NCI-H1436 (cell line): Measurements from ENCODE around the gene CELSR1.

Experiments
- DNase-seq: peaks from one replicate; lab custom pipeline; 2025; lab: John Stamatoyannopoulos, UW

The CELSR1 gene, protein sequence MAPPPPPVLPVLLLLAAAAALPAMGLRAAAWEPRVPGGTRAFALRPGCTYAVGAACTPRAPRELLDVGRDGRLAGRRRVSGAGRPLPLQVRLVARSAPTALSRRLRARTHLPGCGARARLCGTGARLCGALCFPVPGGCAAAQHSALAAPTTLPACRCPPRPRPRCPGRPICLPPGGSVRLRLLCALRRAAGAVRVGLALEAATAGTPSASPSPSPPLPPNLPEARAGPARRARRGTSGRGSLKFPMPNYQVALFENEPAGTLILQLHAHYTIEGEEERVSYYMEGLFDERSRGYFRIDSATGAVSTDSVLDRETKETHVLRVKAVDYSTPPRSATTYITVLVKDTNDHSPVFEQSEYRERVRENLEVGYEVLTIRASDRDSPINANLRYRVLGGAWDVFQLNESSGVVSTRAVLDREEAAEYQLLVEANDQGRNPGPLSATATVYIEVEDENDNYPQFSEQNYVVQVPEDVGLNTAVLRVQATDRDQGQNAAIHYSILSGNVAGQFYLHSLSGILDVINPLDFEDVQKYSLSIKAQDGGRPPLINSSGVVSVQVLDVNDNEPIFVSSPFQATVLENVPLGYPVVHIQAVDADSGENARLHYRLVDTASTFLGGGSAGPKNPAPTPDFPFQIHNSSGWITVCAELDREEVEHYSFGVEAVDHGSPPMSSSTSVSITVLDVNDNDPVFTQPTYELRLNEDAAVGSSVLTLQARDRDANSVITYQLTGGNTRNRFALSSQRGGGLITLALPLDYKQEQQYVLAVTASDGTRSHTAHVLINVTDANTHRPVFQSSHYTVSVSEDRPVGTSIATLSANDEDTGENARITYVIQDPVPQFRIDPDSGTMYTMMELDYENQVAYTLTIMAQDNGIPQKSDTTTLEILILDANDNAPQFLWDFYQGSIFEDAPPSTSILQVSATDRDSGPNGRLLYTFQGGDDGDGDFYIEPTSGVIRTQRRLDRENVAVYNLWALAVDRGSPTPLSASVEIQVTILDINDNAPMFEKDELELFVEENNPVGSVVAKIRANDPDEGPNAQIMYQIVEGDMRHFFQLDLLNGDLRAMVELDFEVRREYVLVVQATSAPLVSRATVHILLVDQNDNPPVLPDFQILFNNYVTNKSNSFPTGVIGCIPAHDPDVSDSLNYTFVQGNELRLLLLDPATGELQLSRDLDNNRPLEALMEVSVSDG (N-terminal part only)

GRCh38 chr22:46537225-46537945 lies at the start of gene CELSR1:
Gene CELSR1, minus strand, starts transcription at chr22:46537620. Its CDS starts 450 bp downstream, at chr22:46537170.
- peak; percentile 28 for DNase-seq

- DNase-seq: no peak
Observed at GRCh38 chr22:46587061-46587460, 49.6 kb upstream of the CELSR1 start.

GRCh38 chr22:46586531-46587011 lies 49.2 kb upstream of the CELSR1 start:
- no peak for DNase-seq

- no peak for DNase-seq
Observed at GRCh38 chr22:46586123-46586519, 48.7 kb upstream of the CELSR1 start.

- DNase-seq: no peak
Observed at GRCh38 chr22:46585340-46586122, 48.1 kb upstream of the CELSR1 start.

DNA sequence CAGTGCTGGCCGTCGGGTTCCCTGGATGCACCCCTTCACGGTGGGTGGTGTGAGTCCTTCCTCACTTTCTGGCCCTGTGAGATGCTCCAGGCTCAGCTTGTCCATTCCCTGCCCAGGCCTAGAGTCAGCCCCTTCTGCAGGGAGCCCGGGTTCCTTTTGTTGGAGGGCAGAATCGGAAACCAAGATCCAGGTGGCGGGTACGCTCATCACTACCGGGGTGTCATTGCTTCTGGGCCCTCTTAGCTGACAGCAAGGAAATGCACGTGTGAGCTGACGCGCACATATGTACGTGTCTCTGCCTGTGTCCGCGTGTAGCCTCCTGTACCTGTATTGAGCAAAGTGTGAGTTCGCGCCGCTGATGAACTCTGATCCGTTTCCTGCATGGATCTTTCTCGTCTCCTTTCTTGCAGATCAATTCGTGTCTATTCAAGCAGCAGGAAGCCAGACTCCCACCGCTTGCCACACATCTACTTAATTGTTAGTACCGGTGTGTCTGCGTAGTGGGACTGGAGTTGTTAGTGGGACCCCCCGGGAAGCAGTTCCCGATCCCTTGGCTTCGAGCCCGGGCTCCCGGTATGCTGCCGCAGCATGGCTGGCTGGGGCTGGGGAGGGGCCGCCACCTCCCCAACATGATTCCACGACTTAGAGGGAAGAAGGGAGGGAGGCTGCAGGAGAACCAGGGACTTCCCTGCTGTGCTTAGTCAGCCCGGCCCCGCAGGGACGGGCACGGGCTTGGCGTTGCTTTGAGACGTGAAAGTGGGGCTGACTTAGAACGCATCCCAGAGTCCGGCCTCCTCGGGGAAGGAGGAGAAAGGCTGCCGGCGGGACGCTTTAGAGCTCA lies 46.9 kb upstream of the CELSR1 start:
- no peak for DNase-seq

DNA sequence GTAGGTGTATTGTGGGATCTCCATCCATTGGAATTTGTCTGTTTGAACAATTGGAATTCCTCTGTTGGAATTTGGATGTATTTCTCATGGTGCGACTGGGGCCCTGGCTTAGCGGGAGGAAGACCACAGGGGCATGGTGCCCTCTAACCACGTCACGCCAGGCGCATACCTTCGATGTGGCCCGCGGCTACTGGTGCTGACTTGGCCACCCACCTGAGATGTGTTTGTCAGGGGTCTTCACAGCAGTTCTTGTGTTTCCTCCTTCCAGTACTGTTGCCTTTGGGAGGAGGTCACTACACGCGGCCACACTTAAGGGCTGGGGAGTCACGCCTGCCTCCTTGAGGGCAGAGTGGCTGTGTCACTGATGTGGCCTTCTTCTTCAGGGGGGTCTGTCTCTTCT lies 46.2 kb upstream of the CELSR1 start:
- DNase-seq: no peak

DNA sequence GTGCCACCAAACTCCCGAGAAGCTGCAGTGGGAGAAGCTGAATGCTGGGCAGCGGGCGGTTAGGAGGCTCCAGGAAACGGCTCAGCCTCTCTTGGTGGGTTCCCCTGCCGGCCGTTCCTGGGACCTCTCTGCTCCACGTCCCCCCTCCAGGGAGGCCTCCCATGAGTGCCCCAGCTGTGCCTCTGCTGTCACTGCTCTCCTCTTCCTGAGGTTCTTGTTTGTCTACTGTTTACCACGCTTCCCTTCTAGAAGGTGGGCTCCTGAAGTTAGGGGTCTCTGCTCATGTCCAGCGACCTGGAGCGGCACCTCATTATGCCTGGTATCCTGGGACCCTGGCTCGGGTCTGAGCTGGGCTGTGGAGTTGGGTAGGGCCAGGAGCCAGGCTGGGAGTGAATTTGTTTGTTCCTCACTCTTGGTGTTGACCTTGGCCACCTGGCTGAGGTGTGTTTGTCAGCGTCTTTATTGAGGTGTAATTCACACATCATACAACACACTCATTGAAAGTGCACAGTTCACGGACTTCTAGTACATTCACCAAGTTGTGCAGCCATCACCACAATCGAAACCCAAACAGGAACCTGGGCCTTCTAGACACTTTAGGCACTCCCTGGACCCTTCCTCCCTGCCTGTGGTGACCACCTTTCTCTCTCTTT lies 45.0 kb upstream of the CELSR1 start:
- DNase-seq: no peak

GRCh38 chr22:46581538-46582244 lies 44.3 kb upstream of the CELSR1 start:
- no peak for DNase-seq

- no peak for DNase-seq
Observed at GRCh38 chr22:46580940-46581537, 43.6 kb upstream of the CELSR1 start.

- no peak for DNase-seq
Observed at GRCh38 chr22:46579751-46580449, 42.5 kb upstream of the CELSR1 start.

GRCh38 chr22:46578824-46579561 lies 41.6 kb upstream of the CELSR1 start:
- DNase-seq: no peak

GRCh38 chr22:46578251-46578823 lies 40.9 kb upstream of the CELSR1 start:
- DNase-seq: no peak

GRCh38 chr22:46577368-46578249 lies 40.2 kb upstream of the CELSR1 start:
- DNase-seq: no peak

GRCh38 chr22:46576556-46577367 lies 39.3 kb upstream of the CELSR1 start:
- DNase-seq: peak; percentile 40
